ENCODE measurements around the gene PCDH9. TPM values are rescaled to one million over a fixed set of nuclear protein-coding genes. Genes with fewer than 3 reads are reported as not detected.

PCDH9 gene
- total and polyA plus RNA-seq, 10 of the 15 experiments (the other 5 are each of a cell fraction or from before 2014, with no cell fraction given): 0.02 to 2.3 (median 0.05) TPM; not detected in 1

DNA sequence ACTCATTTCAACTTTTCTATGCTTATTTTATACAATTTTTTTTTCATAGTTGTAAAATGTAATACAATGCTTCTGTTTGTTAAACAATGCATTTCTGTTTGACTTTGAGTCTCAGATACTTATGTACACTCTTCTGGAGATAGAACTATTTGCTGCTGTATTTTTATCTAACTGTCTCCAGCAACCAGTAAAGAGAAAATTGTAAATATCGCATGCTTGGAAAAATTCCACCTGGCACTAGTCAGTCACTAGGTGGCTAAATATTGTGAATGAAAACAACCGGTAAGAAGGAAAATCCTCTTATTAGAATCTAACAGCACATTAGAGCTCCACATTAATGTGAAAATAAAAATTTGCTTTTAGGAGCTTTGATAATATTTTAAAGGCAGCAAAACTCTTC lies 876.5 kb downstream of the PCDH9 start:
- no peak overlapping the region for H3K9ac ChIP-seq (ENCODE audit: control insufficient read depth, insufficient read depth, low read length)
- ChIA-PET RAD21 (ENCODE audit: unreplicated experiment) (no interaction called here), POLR2A (no interaction called here), SMC1A (ENCODE audit: uncharacterized antibody, unreplicated experiment) (interaction anchor here (1.3 to 1.5 kb wide), 2 partner anchors 12 to 17 kb away, joined by 3 read pairs; no protein-coding TSS in a partner anchor), CTCF (no interaction called here)
- H3K79me2 ChIP-seq (ENCODE audit: control insufficient read depth, insufficient read depth, low read length): no peaks in the 10 kb centered on the region
- TF ChIP-seq POU2F2 (IDR thresholded peaks at IDR 0.05; ENCODE audit: borderline replicate concordance, low read depth, low read length): no peak
- TF ChIP-seq SMAD5 (IDR thresholded peaks at IDR 0.05; ENCODE audit: low read depth): no peak
- no peak for TF ChIP-seq ZNF24 (IDR thresholded peaks at IDR 0.05)
- no peak for TF ChIP-seq EED (IDR thresholded peaks at IDR 0.05; ENCODE audit: low read depth)
- TF ChIP-seq ETV6 (conservative IDR thresholded peaks at IDR 0.05 in 1 of 2, IDR thresholded peaks at IDR 0.05 in 1 of 2; ENCODE audit: borderline replicate concordance in 1 of 2, low read depth in 1 of 2): no peak
- TF ChIP-seq BACH1 (IDR thresholded peaks at IDR 0.05; ENCODE audit: borderline replicate concordance): no peak
- TF ChIP-seq NFYA (IDR thresholded peaks at IDR 0.05; ENCODE audit: borderline replicate concordance, low read depth, low read length): no peak
- no peak for TF ChIP-seq SPI1 (IDR thresholded peaks at IDR 0.05; ENCODE audit: borderline replicate concordance, insufficient read depth, low read depth, low read length)
- TF ChIP-seq BMI1 (IDR thresholded peaks at IDR 0.05; ENCODE audit: borderline replicate concordance): no peak
- no peak for TF ChIP-seq TBL1XR1 (IDR thresholded peaks at IDR 0.05; ENCODE audit: low read depth, low read length)
- no peak for TF ChIP-seq SMAD1 (IDR thresholded peaks at IDR 0.05; ENCODE audit: low read depth, partially characterized antibody)
- TF ChIP-seq POLR2A (IDR thresholded peaks at IDR 0.05; ENCODE audit: low read depth, low read length): no peak
- no peak for TF ChIP-seq MXI1 (IDR thresholded peaks at IDR 0.05; ENCODE audit: low read depth, low read length)
- in situ Hi-C loops (cut with MboI): no loop called here
- BruUV-seq (replicated peaks): no TSS peak
- H3K36me3 ChIP-seq (ENCODE audit: control insufficient read depth in 2 of 2, insufficient read depth in 2 of 2, low read length in 1 of 2): no peaks in the 10 kb centered on the region
- H2AFZ ChIP-seq (ENCODE audit: control insufficient read depth, low read depth, low read length): no peak overlapping the region
- no peaks in the 10 kb centered on the region for H3K4me1 ChIP-seq (ENCODE audit: control insufficient read depth, insufficient read depth, low read length)
- DNase-seq (ENCODE audit: low read depth, low spot score): no peak
- no peak for FAIRE-seq
- H3K27me3 ChIP-seq (replicated peaks in 1 of 2; ENCODE audit: control insufficient read depth in 2 of 2, insufficient read depth in 2 of 2, low read length in 1 of 2): no peaks in the 10 kb centered on the region
- no peak overlapping the region for H3K4me2 ChIP-seq (ENCODE audit: control insufficient read depth, insufficient read depth)
- no peak overlapping the region for H3K4me3 ChIP-seq
- intact Hi-C loops (cut with micrococcal nuclease; ENCODE audit: unreplicated experiment): no loop called here
- WGBS (ENCODE audit: insufficient coverage, insufficient replicate concordance, low lambda C conversion rate, missing lambda C conversion rate): 48% methylated on average over 2 of the region's 2 CpGs
- H3K9me3 ChIP-seq (replicated peaks; ENCODE audit: control insufficient read depth, insufficient read depth, low read length): no peaks in the 10 kb centered on the region
- no peak for ATAC-seq
- no peaks in the 10 kb centered on the region for H4K20me1 ChIP-seq (ENCODE audit: control insufficient read depth, insufficient read depth)
- H3K27ac ChIP-seq (ENCODE audit: control insufficient read depth, insufficient read depth): no peak overlapping the region
